ENCODE measurements around the gene THEM5. TPM values are rescaled to one million over a fixed set of nuclear protein-coding genes. Genes with fewer than 3 reads are reported as not detected.

Gene THEM5
- total and polyA plus RNA-seq, 8 donors: 0.67 to 1.2 (median 1.00) TPM; not detected in 2

DNA sequence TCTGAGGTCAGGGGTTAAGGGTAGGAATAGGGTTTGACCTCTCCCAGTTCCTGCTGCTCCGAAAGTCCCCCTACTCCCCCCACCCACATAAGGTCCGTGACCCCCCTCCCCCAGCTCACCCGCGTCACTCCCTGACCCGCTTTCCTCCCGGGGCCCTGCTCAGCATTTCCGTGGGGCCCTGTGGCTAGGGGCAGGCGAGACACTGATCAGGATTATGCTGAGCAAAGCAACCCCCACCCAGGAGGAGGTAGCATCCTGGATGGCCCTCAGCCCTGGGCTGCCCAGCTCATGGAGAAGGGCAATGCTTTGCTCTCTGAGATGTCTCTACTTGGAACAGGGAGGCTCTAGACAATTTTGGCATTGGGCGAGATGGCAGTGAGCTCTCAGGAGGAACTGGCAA is 25.7 kb downstream of the THEM5 start:
- DNase-seq (no peak), ATAC-seq (no peak)
- peaks cover 3 to 39% of the 10 kb centered on the region in 2 donors for H3K4me1 ChIP-seq
- H3K27me3 ChIP-seq: no peaks in the 10 kb centered on the region
- no peak overlapping the region for H3K27ac ChIP-seq
- intact Hi-C loops (cut with DNase I): no loop called here
- no peaks in the 10 kb centered on the region for H3K36me3 ChIP-seq
- H3K9me3 ChIP-seq: no peaks in the 10 kb centered on the region
- TF ChIP-seq, protein P1, sequence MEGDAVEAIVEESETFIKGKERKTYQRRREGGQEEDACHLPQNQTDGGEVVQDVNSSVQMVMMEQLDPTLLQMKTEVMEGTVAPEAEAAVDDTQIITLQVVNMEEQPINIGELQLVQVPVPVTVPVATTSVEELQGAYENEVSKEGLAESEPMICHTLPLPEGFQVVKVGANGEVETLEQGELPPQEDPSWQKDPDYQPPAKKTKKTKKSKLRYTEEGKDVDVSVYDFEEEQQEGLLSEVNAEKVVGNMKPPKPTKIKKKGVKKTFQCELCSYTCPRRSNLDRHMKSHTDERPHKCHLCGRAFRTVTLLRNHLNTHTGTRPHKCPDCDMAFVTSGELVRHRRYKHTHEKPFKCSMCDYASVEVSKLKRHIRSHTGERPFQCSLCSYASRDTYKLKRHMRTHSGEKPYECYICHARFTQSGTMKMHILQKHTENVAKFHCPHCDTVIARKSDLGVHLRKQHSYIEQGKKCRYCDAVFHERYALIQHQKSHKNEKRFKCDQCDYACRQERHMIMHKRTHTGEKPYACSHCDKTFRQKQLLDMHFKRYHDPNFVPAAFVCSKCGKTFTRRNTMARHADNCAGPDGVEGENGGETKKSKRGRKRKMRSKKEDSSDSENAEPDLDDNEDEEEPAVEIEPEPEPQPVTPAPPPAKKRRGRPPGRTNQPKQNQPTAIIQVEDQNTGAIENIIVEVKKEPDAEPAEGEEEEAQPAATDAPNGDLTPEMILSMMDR (IDR thresholded peaks at IDR 0.05): no peak
- H3K4me3 ChIP-seq: no peak overlapping the region

GRCh38 chr1:151825751-151826660 is 27.5 kb downstream of the THEM5 start:
- DNase-seq (no peak), ATAC-seq (no peak)
- TF ChIP-seq, protein P1 (IDR thresholded peaks at IDR 0.05): no peak

GRCh38 chr1:151825204-151825603 is 28.3 kb downstream of the THEM5 start:
- ATAC-seq: no peak
- intact Hi-C loops (cut with DNase I): no loop called here
- DNase-seq: no peak
- H3K27me3 ChIP-seq: no peaks in the 10 kb centered on the region
- H3K27ac ChIP-seq: no peak overlapping the region
- no peaks in the 10 kb centered on the region for H3K9me3 ChIP-seq
- no peaks in the 10 kb centered on the region for H3K36me3 ChIP-seq
- peaks cover 0 to 28% of the 10 kb centered on the region in 2 donors for H3K4me1 ChIP-seq
- no peak overlapping the region for H3K4me3 ChIP-seq
- TF ChIP-seq, protein P1 (IDR thresholded peaks at IDR 0.05): no peak

More at GRCh38 chr1:151825751-151826660, 27.5 kb downstream of the THEM5 start:
- Histone ChIP-seq H3K4me1 (peaks cover 0 to 27% of the 10 kb centered on the region in 2 donors), H3K27me3 (no peaks in the 10 kb centered on the region), H3K27ac (no peak overlapping the region), H3K4me3 (no peak overlapping the region), H3K9me3 (no peaks in the 10 kb centered on the region), H3K36me3 (no peaks in the 10 kb centered on the region)
- intact Hi-C loops (cut with DNase I): no loop called here

- TF ChIP-seq, protein P1 (IDR thresholded peaks at IDR 0.05): no peak
- H3K36me3 ChIP-seq: no peaks in the 10 kb centered on the region
- H3K9me3 ChIP-seq: no peaks in the 10 kb centered on the region
- peaks cover 0 to 9% of the 10 kb centered on the region in 2 donors for H3K4me1 ChIP-seq
- no peak for ATAC-seq
- no peak overlapping the region for H3K4me3 ChIP-seq
- DNase-seq: no peak
- intact Hi-C loops (cut with DNase I): no loop called here
- no peak overlapping the region for H3K27ac ChIP-seq
- no peaks in the 10 kb centered on the region for H3K27me3 ChIP-seq
Measured at GRCh38 chr1:151823175-151823574, 30.3 kb downstream of the THEM5 start.

DNA sequence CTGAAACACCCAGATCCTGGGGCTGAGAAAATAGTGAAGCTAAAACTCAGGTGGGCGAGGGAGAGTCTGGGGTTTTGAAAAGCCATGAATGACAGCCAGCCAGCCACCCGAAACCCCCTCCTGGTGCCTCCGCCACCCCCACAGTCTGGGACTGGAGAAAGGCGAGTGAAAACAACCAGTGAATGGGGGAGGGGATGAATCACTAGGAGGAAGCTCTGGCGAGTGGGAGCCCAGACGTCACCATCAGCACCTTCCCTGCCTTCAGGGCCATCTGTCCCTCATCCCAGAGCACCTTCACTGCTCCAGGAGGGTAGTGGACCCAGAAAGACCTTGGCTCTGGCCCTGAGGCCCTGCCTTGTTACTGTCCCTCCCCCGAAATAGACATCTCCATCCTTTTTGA is 31.1 kb downstream of the THEM5 start:
- ATAC-seq (no peak), DNase-seq (no peak)
- TF ChIP-seq, protein P1 (IDR thresholded peaks at IDR 0.05): no peak
- H3K36me3 ChIP-seq: no peaks in the 10 kb centered on the region
- no peak overlapping the region for H3K27ac ChIP-seq
- intact Hi-C loops (cut with DNase I): no loop called here
- H3K4me3 ChIP-seq: no peak overlapping the region
- peaks cover 0 to 6% of the 10 kb centered on the region in 2 donors for H3K4me1 ChIP-seq
- H3K27me3 ChIP-seq: no peaks in the 10 kb centered on the region
- H3K9me3 ChIP-seq: no peaks in the 10 kb centered on the region
